HCT116 (cell line): ENCODE results near the gene KPNA4. TPM values are rescaled to one million over a fixed set of nuclear protein-coding genes. Genes with fewer than 3 reads are reported as not detected.

Source experiments
- ATAC-seq: fragments of 200-7000 bp; cut with Tn5 transposase; 2 replicates; pipeline ENCODE4 v1.9.1; 2020; ENCODE audit warnings: mild to moderate bottlenecking, moderate library complexity
- BruUV-seq: library from RNA; stranded (reverse); fragments of 400-500 nt; replicated peaks from 2 replicates; lab custom pipeline; 2021; lab: Mats Ljungman, UMichigan
- CTCF ChIA-PET: fragments of 300-600 bp; sonication (Branson Sonifier 250); formaldehyde crosslinking; loops from one replicate; lab custom pipeline; 2021; ENCODE audit warnings: antibody characterized with exemption; lab: Charles Lee
- POLR2A ChIA-PET: fragments of 300-600, 350-600 bp; sonication (Branson Sonifier 250); formaldehyde crosslinking; loops from one replicate; lab custom pipeline; 2021; ENCODE audit warnings: antibody characterized with exemption; lab: Charles Lee
- RAD21 ChIA-PET, 2 experiments: fragments of 300-600 bp; sonication (Branson Sonifier 250); formaldehyde crosslinking; loops; one replicate each; lab custom pipeline; 2023; ENCODE audit warnings: low total read pairs in 2 of 2; ENCODE audit not compliant: uncharacterized antibody in 2 of 2, unreplicated experiment in 2 of 2, low non-redundant PET in 1 of 2; lab: Charles Lee
- DNase-seq: peaks from one replicate; pipeline ENCODE4 v3.0.0-alpha.2; 2010; ENCODE audit warnings: low read depth, low spot score
- H2AFZ ChIP-seq: fragments of 200-600 bp; shearing (Covaris generic), sonication (generic); 2 replicates; pipeline ENCODE4 v1.6.1; 2017; ENCODE audit warnings: low read depth, mixed run types, mixed read lengths, antibody characterized with exemption, low read length; ENCODE audit not compliant: poor library complexity, severe bottlenecking
- H3K27ac ChIP-seq: 2 replicates; pipeline ENCODE4 v1.5.1; 2012; ENCODE audit warnings: low read depth, low read length
- H3K27me3 ChIP-seq: fragments of 200-600 bp; sonication (generic); 2 replicates; pipeline ENCODE4 v1.6.1; 2016; ENCODE audit warnings: mixed run types, low read length, mixed read lengths; ENCODE audit not compliant: insufficient read depth
- H3K36me3 ChIP-seq, 2 experiments: fragments of 200-500 bp in 1 of 2; fragments of 200-600 bp in 1 of 2; sonication (Bioruptor generic) in 1 of 2; sonication (generic) in 1 of 2; 2 replicates each; pipeline versions ENCODE4 v1.5.1 to v1.6.1; 2014 to 2016; ENCODE audit warnings: low read length in 2 of 2, inconsistent platforms in 1 of 2, mixed read lengths in 1 of 2, mixed run types in 1 of 2; ENCODE audit not compliant: insufficient read depth in 2 of 2, control insufficient read depth in 1 of 2
- H3K4me1 ChIP-seq, 2 experiments: fragments of 200-600 bp in 1 of 2; sonication (generic) in 1 of 2; 2 replicates each; pipeline versions ENCODE4 v1.5.1 to v1.6.1; 2012 to 2017; ENCODE audit warnings: low read length in 2 of 2, inconsistent platforms in 1 of 2, mild to moderate bottlenecking in 1 of 2, mixed read lengths in 1 of 2, mixed run types in 1 of 2, moderate library complexity in 1 of 2; ENCODE audit not compliant: insufficient read depth in 2 of 2, control insufficient read depth in 1 of 2
- H3K4me2 ChIP-seq: fragments of 200-600 bp; sonication (generic); 2 replicates; pipeline ENCODE4 v1.6.1; 2017; ENCODE audit warnings: mixed run types, low read length, mixed read lengths
- H3K4me3 ChIP-seq, 2 experiments: fragments of 200-600 bp in 1 of 2; sonication (generic) in 1 of 2; replicated peaks in 1 of 2; 2 replicates each; pipeline ENCODE4 v1.5.1; 2011 to 2016; ENCODE audit warnings: low read length in 2 of 2, control low read depth in 1 of 2, low read depth in 1 of 2, mild to moderate bottlenecking in 1 of 2, mixed read lengths in 1 of 2, mixed run types in 1 of 2
- H3K79me2 ChIP-seq: fragments of 200-600 bp; sonication (generic); 2 replicates; pipeline ENCODE4 v1.6.1; 2017; ENCODE audit warnings: mild to moderate bottlenecking, mixed run types, low read length, moderate library complexity, mixed read lengths; ENCODE audit not compliant: insufficient read depth
- H3K9ac ChIP-seq: fragments of 200-600 bp; sonication (generic); 2 replicates; pipeline ENCODE4 v1.6.1; 2016; ENCODE audit warnings: low read length, mixed read lengths
- H3K9me2 ChIP-seq: fragments of 200-600 bp; sonication (generic), shearing (Covaris generic); 2 replicates; pipeline ENCODE4 v1.6.1; 2017; ENCODE audit warnings: mixed run types, mild to moderate bottlenecking, moderate library complexity; ENCODE audit not compliant: insufficient read depth
- H3K9me3 ChIP-seq, 2 experiments: fragments of 200-500 bp in 1 of 2; fragments of 200-600 bp in 1 of 2; sonication (Bioruptor generic) in 1 of 2; sonication (generic) in 1 of 2; 2 replicates each; pipeline ENCODE4 v1.6.1; 2014 to 2017; ENCODE audit warnings: low read length in 2 of 2, mixed read lengths in 2 of 2, inconsistent platforms in 1 of 2, low read depth in 1 of 2, mild to moderate bottlenecking in 1 of 2, mixed run types in 1 of 2, moderate library complexity in 1 of 2; ENCODE audit not compliant: control insufficient read depth in 1 of 2, insufficient read depth in 1 of 2
- H4K20me1 ChIP-seq: fragments of 200-600 bp; sonication (generic), shearing (Covaris generic); 2 replicates; pipeline ENCODE4 v1.6.1; 2017; ENCODE audit warnings: mixed run types, mild to moderate bottlenecking, moderate library complexity; ENCODE audit not compliant: insufficient read depth
- CBX3 ChIP-seq: IDR thresholded peaks from 2 replicates; pipeline ENCODE4 v1.6.1; 2012; ENCODE audit warnings: low read depth
- CEBPB ChIP-seq: IDR thresholded peaks from 2 replicates; pipeline ENCODE4 v1.6.1; 2012; ENCODE audit warnings: low read depth
- EZH2 ChIP-seq: fragments of 200-600 bp; sonication (generic); IDR thresholded peaks from 2 replicates; pipeline ENCODE4 v1.6.1; 2017; ENCODE audit warnings: antibody characterized with exemption, mixed run types
- EZH2phosphoT487 ChIP-seq: fragments of 200-600 bp; IDR thresholded peaks from 2 replicates; pipeline ENCODE4 v1.6.1; 2018; ENCODE audit warnings: antibody characterized with exemption, borderline replicate concordance
- JUND ChIP-seq: IDR thresholded peaks from 2 replicates; pipeline ENCODE4 v1.6.1; 2012
- POLR2A ChIP-seq: IDR thresholded peaks from 2 replicates; pipeline ENCODE4 v1.7.0; 2011; ENCODE audit warnings: borderline replicate concordance; ENCODE audit not compliant: insufficient read depth, insufficient read length; ENCODE audit errors: extremely low read depth
- POLR2AphosphoS5 ChIP-seq: IDR thresholded peaks from 2 replicates; pipeline ENCODE4 v1.6.1; 2011; ENCODE audit warnings: mild to moderate bottlenecking, low read depth, low read length, moderate library complexity
- SIN3A ChIP-seq: IDR thresholded peaks from 2 replicates; pipeline ENCODE4 v1.6.1; 2012; ENCODE audit warnings: low read depth
- TCF7L2 ChIP-seq: IDR thresholded peaks from 2 replicates; pipeline ENCODE4 v1.7.0; 2011; ENCODE audit warnings: borderline replicate concordance, inconsistent platforms; ENCODE audit not compliant: insufficient read depth, insufficient read length; ENCODE audit errors: extremely low read depth
- YY1 ChIP-seq: IDR thresholded peaks from 2 replicates; pipeline ENCODE4 v1.6.1; 2011; ENCODE audit warnings: low read length, low read depth, moderate library complexity, mild to moderate bottlenecking; ENCODE audit not compliant: insufficient replicate concordance; ENCODE audit errors: extremely low read depth
- ZFX ChIP-seq: fragments of 450-650 bp; IDR thresholded peaks from 2 replicates; pipeline ENCODE4 v1.6.1; 2017
- ZNF274 ChIP-seq: fragments of 200-500 bp; sonication (Bioruptor generic); IDR thresholded peaks from 2 replicates; pipeline ENCODE4 v1.6.1; 2014; ENCODE audit warnings: mild to moderate bottlenecking, low read depth, low read length, inconsistent platforms
- intact Hi-C: fragments of 100-400 bp; cut with micrococcal nuclease; formaldehyde crosslinking; loops from 2 replicates; pipeline ENCODE4 v1.10.0; 2022
- total RNA-seq: library from RNA; stranded (reverse); gene quantifications from one replicate; pipeline ENCODE4 v1.2.1, GENCODE V29; 2021; ENCODE audit not compliant: unreplicated experiment
- TF ChIP-seq, protein P1 (sequence below): IDR thresholded peaks from 2 replicates; pipeline ENCODE4 v1.6.1; 2012
- TF ChIP-seq, protein P2 (sequence below): IDR thresholded peaks from 2 replicates; pipeline ENCODE4 v1.6.1; 2012; ENCODE audit warnings: low read depth
- TF ChIP-seq, protein P3 (sequence below): IDR thresholded peaks from 2 replicates; pipeline ENCODE4 v1.6.1; 2012

Gene KPNA4
- total RNA-seq, 1 experiment from 2014 or later, result 43.1 TPM

DNA sequence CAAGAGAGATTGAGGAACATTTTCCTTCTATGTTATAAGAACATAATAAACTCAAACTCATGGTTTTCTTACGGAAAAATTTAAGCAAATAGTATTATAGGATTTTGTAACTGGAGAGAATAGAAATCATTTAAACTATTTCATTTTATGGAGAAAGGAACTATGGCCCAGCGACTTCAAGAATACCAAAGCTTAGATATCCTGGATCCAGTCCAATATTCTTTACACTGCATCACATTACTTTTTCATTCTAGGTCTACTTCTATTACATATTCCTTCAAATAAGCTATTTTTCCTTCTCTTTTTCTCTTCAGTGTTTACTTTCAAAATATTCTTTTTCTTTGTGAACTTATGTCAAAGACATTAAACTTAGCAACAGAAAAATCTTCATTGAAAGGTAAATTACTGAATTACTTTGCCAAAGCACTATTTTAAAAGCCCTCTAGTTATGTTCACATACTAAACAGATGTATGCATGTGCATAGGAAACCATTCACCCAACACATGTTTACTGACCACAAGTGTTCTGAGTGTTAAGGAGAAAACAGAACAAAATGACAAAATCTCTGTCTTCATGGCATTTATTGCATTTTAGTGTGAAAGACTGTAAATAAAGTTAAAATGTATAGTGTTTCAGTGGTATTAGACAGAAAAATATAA, 20.4 kb downstream of the KPNA4 start:
- CTCF ChIA-PET, result no interaction called here

DNA sequence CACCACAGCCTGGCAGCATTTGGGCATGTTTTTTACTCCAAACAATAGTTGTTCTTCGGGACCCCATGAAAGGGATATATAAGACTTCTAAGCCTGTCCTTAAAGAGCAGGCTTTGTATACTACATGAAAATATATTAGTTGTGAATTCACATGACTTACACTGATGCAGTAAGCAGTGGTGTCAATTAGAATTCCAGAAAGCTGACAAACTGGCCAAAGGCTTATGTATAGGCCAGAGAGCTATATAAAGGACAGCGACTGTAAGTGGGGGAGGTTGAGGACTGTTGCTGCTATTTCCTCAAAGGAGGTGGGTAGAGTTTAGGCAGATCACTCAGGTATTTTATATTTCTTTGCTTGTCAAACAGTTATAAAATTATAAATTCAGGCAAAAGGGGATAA, 24.8 kb downstream of the KPNA4 start:
- no peak overlapping the region for H3K4me3 ChIP-seq
- H3K27ac ChIP-seq, result no peak overlapping the region
- ATAC-seq (no peak), DNase-seq (no peak)
- peaks cover 46% of the 10 kb centered on the region; the same call in 1 of the 2 replicates for H4K20me1 ChIP-seq
- H3K9ac ChIP-seq, result no peak overlapping the region
- RAD21 ChIA-PET, result no interaction called here
- CTCF ChIA-PET, result no interaction called here
- peaks cover 99% of the 10 kb centered on the region for H3K79me2 ChIP-seq
- H3K9me2 ChIP-seq, result no peaks in the 10 kb centered on the region
- no peak overlapping the region for H2AFZ ChIP-seq
- peaks cover 5 to 28% of the 10 kb centered on the region in 2 experiments; a peak in 3 of 4 replicates for H3K4me1 ChIP-seq
- TF ChIP-seq JUND (no peak), ZNF274 (no peak), SIN3A (no peak), POLR2A (no peak), EZH2phosphoT487 (no peak), YY1 (no peak), ZFX (no peak)
- TF ChIP-seq, protein P1, sequence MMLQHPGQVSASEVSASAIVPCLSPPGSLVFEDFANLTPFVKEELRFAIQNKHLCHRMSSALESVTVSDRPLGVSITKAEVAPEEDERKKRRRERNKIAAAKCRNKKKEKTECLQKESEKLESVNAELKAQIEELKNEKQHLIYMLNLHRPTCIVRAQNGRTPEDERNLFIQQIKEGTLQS, result no peak
- TF ChIP-seq, protein P2, sequence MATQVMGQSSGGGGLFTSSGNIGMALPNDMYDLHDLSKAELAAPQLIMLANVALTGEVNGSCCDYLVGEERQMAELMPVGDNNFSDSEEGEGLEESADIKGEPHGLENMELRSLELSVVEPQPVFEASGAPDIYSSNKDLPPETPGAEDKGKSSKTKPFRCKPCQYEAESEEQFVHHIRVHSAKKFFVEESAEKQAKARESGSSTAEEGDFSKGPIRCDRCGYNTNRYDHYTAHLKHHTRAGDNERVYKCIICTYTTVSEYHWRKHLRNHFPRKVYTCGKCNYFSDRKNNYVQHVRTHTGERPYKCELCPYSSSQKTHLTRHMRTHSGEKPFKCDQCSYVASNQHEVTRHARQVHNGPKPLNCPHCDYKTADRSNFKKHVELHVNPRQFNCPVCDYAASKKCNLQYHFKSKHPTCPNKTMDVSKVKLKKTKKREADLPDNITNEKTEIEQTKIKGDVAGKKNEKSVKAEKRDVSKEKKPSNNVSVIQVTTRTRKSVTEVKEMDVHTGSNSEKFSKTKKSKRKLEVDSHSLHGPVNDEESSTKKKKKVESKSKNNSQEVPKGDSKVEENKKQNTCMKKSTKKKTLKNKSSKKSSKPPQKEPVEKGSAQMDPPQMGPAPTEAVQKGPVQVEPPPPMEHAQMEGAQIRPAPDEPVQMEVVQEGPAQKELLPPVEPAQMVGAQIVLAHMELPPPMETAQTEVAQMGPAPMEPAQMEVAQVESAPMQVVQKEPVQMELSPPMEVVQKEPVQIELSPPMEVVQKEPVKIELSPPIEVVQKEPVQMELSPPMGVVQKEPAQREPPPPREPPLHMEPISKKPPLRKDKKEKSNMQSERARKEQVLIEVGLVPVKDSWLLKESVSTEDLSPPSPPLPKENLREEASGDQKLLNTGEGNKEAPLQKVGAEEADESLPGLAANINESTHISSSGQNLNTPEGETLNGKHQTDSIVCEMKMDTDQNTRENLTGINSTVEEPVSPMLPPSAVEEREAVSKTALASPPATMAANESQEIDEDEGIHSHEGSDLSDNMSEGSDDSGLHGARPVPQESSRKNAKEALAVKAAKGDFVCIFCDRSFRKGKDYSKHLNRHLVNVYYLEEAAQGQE, result no peak
- TF ChIP-seq, protein P3, sequence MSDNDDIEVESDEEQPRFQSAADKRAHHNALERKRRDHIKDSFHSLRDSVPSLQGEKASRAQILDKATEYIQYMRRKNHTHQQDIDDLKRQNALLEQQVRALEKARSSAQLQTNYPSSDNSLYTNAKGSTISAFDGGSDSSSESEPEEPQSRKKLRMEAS, result no peak
- TF ChIP-seq, all 23 proteins: peak for 0
- intact Hi-C loops, result no loop called here
- POLR2A ChIA-PET, result interaction anchor here (0.5 kb wide), 1 partner anchor 25 kb away, joined by 3 read pairs; the partner anchor contains the start of gene KPNA4
- no TSS peak for BruUV-seq
- H3K9me3 ChIP-seq, result no peaks in the 10 kb centered on the region
- no peaks in the 10 kb centered on the region for H3K27me3 ChIP-seq
- H3K36me3 ChIP-seq, result no peaks in the 10 kb centered on the region
- H3K4me2 ChIP-seq, result no peak overlapping the region

More for the DNA sequence above, 20.4 kb downstream of the KPNA4 start:
- H3K4me1 ChIP-seq, result peaks cover 5 to 34% of the 10 kb centered on the region in 2 experiments; a peak in 3 of 4 replicates
- H3K9me2 ChIP-seq, result no peaks in the 10 kb centered on the region
- TF ChIP-seq TCF7L2, result no peak
- TF ChIP-seq ZFX, result no peak
- no peak for TF ChIP-seq SIN3A
- no peak for TF ChIP-seq EZH2
- TF ChIP-seq YY1, result no peak
- TF ChIP-seq EZH2phosphoT487, result no peak
- TF ChIP-seq POLR2AphosphoS5, result no peak
- no peak for TF ChIP-seq CBX3
- TF ChIP-seq POLR2A, result no peak
- no peak for TF ChIP-seq JUND
- no peak for TF ChIP-seq CEBPB
- no peak overlapping the region for H3K27ac ChIP-seq
- 0 out of 4 replicates have a peak, but pooled peaks cover 0 to 3% of the 10 kb centered on the region in 2 experiments for H3K9me3 ChIP-seq
- H4K20me1 ChIP-seq, result peaks cover 62% of the 10 kb centered on the region; the same call in 1 of the 2 replicates
- BruUV-seq, result no TSS peak
- DNase-seq, result no peak
- H3K79me2 ChIP-seq, result peaks cover 100% of the 10 kb centered on the region
- no peak overlapping the region for H2AFZ ChIP-seq
- peak overlapping the region; percentile 45 for H3K4me2 ChIP-seq
- ChIA-PET RAD21 (no interaction called here), POLR2A (no interaction called here)
- intact Hi-C loops, result no loop called here
- no peak overlapping the region for H3K4me3 ChIP-seq
- ATAC-seq, result no peak
- no peak overlapping the region for H3K9ac ChIP-seq
- no peaks in the 10 kb centered on the region for H3K36me3 ChIP-seq
- H3K27me3 ChIP-seq, result no peaks in the 10 kb centered on the region
